GM04503 (cell line): ENCODE results near the gene CDKN2A.

Experiments used
- DNase-seq: peaks from one replicate; pipeline ENCODE4 v3.0.0-alpha.2; 2012; ENCODE audit warnings: low read depth

CDKN2A gene

DNA sequence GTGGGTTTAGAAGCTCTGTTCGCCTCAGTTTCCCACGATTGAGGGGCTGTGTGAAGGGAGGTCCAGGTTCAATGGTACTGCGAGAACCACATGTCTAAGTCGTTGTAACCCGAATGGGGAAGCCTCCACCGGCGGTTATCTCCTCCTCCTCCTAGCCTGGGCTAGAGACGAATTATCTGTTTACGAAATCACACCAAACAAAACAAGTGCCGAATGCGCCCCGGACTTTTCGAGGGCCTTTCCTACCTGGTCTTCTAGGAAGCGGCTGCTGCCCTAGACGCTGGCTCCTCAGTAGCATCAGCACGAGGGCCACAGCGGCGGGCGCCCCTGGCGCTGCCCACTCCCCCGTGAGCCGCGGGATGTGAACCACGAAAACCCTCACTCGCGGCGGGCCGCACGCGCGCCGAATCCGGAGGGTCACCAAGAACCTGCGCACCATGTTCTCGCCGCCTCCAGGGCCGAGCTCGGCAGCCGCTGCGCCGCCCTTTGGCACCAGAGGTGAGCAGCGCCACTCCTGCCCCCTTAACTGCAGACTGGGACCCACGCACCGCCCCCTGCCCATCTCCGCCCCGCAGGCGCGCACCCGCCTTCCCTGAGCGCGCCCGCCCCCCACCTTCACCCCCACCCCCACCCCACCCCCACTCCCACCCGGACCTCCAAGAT is at the start of gene CDKN2A:
CDKN2A (minus strand) TSS at position 500 of the 663 bp plus-strand sequence.
- no peak for DNase-seq

DNA sequence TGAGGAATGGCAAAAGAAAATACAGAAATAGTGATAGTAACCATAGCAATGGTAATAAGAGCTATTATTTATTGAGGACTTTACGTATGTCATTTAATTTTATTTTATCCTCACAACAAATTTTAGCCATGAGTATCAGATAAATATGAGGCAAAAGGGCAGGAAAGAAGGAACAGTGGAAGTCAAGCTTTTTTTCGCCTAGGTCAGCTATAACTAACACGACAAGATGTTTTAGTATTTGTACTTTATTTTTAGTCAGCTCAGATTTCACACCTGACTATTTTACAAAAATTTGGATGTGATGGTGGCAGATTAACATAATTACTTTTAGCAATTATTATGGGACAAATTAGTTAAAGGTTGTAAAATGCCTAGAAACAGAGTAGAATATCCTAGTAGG is 49.7 kb upstream of the CDKN2A start:
- DNase-seq = no peak

DNA sequence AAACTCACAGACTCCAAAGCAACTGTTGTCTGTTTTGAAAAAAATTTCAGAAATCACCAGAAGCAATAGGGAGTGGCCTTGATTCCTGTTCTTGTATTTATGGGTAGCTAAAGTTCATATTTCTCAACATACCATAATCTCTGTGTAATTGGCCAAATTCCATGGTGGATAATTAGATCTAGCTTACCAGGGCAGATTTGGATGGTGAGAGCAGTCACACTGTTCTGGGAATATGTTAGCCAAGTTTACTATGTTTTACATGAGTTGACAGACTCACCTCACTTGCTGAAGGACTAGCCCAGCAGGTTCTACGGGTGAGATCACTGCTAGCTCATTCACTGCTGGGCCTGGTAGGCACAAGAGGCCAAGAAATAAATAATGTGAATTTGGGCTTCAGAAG is 47.6 kb upstream of the CDKN2A start:
- peak; percentile 56 for DNase-seq

DNA sequence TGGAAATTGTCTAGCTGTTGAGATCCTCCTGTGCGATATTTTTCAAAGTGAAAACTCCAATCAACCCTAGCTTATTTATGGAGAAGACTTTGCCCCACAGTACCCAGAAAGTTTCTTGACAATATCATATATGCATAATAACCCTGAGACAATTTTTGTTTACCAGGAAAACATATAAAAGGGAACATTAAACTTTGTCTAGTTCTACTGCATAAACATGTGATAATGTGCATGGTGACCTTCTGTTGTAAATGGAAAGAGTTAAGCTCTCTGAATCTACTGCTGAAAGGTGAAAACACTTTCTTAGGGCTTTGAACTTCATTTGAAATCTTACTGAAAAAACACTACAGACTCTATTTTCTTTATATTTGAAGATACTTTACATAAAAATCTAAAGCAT is 47.2 kb upstream of the CDKN2A start:
- DNase-seq = no peak

DNA sequence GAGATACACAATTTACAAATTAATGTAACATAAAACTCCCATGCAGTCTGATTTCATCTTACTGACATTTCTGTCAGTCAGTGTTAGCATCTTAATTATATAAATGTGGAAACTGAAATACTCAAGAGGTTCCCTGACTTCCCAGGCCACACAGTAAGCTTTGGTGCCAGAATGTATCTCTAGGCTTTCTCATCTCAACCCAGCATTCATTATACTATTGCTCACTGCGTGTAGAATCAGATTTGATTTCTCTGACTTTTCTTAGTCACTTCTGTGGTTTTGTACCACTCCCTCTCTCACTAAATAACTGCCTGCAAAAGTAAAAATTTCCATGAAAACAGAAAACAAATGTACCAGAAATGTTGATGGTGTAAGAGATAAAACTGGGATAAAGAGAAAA is 46.6 kb upstream of the CDKN2A start:
- peak; percentile 86 for DNase-seq

DNA sequence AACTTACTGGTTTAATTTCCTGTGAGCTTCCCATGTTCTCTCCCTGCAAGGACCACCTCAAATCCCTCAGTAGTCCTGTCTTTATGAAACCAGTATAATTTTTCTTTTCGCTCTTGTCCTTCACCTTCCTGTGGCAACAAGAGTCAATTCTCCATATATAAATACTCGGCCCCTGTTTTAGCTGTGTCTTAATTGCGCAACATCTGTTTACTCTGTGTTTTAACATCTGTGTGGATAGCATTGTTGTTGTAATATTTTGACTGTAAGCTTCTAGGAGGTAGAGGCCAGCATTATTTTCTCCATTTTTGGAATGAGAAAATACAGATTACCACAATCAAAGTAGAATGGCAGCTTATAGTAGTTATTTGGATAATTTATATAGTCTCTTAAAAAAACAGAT is 45.1 kb upstream of the CDKN2A start:
- DNase-seq = no peak

DNA sequence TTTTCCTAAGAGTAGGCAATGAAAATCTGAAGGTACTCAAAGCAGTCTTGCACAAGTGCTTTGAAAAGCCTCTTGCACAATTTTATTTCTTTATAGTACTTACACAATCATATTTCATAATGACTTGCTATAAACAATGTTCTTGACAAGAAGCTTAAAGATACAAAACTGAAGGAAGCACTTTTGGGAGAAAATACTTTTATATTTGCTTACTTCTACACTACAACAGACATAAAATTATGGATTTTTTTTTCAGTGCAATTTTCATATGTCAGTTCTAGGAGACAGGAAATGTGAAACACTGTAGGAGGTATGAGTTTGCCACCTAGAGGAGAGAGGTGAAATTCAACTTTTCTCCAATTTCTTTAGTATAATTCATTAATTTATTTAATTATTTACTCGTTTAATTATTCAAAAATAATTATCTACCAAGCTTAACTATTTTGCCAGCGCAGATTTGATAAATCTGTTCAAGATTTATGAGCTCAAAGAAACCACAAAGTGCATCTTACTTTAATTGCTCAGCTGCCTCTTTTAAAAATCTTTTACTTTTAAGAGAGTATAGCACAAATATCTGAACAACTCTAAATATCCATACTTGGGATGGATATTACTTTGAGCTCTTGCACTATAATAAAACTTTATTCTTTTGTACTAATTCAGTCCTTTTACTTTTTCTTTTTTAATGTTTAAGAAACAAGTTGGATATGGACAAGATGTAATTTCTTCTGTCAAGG is 43.9 kb upstream of the CDKN2A start:
- no peak for DNase-seq

DNA sequence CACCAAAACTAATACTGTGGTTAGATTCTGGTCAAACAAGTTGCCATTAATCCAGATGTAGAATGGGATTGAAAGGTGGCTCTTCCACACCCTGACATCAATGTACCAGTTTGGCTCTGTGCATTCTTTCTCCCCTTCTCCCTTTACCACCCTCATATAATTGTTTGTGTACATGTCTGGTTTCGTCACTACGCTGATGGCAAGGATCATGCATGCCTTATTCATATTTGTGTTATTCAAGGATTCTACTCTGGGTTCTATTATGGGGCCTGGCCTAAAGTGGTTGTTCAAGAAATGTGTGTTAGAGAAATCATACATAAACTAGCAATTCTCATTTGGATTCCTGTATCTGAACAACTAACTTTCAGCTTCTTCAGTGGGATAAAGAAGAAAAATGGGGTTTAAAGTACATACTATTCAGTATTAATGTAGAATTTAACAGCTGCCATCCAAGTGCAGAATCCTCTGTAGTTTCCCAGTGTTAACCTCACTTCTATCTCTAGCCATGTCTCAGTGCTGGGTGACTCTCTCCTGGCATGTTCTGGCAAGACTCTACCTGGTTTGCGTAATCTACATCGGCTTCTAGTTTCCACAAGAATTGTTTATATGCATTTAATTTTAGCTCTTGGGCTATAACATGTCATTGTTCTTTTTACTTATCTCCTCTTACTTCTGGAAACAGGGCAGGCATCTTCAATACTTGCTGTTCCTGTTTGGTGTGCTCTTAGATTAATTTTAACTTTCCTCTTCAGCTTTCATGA is 42.9 kb upstream of the CDKN2A start:
- no peak for DNase-seq

DNA sequence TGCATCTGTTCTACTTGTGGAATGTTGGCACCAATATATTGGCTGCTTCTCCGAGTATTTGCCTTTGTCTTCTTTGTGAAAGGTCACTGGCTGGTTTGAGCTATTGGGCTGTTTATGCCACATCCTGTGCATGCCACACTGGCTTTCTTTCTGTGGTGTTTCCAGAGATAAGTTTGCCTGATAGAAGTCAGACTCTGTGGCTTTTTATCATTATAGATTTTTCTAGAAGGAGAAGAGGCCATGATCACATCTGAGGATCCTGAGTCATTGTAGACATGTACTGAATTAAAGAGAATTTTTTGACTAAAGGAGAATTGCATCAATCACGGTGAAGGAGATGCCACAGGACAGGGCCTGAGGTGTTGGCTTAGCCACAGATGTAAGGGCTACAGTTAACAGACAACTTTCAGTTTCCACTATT is 41.4 kb upstream of the CDKN2A start:
- DNase-seq = no peak

DNA sequence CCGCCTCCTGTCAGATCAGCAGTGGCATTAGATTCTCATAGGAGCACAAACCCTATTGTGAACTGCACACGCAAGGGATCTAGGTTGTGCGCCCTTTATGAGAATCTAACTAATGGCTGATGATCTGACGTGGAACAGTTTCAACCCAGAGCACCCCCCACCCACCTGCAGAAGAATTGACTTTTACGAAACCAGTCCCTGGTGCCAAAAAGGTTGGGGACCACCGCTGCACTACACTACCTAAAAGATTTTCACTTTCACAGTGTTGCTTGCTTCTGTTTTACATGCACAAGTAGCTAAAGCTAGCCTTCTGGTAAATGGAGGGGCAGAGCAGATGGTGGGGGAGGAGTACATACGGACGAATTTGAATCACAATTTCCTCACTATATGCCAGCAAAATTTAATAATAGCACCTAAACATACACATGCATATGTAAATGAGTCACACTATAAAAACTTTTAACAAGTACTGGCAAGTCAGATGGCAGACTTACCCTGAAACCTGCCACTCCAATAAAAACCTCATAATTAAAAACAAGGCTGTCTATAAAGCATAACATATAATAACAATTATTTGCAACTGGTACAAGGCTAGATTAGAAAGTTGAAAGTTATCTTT is 38.9 kb upstream of the CDKN2A start:
- no peak for DNase-seq

DNA sequence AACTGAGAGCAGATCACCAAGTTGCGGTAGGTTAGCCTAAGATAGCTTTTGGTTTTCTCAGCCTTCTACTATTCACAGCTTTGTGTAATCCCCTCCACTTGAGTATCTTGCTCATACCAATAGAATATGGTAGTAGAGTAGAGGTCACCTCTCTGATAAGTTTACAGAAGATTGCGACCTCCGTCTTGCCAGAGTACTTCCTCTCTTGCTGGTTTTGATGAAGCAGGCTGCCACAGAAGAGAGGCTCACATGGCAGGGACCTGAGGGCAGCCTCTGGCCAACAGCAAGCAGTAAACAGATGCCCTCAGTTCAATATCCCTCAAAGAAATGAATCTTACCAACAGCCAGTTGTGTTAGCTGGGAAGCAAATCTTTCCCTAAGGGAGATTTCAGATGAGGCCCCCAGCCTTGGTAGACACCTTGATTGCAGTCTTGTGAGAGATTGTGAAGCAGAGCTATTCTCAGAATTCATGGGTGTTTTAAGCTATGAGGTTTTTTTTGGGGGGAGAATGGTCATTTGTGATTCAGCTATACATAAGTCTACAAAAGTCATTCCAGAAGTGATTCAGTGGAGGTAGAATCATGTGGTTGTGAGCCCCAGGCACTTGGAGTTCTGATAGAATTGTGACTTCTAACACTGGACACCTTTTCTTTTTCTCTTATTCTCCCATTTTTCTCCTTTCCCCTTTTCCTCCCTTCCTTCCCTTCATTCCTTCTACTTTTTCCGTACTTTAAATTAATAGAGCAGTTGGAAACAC is 37.6 kb upstream of the CDKN2A start:
- no peak for DNase-seq

DNA sequence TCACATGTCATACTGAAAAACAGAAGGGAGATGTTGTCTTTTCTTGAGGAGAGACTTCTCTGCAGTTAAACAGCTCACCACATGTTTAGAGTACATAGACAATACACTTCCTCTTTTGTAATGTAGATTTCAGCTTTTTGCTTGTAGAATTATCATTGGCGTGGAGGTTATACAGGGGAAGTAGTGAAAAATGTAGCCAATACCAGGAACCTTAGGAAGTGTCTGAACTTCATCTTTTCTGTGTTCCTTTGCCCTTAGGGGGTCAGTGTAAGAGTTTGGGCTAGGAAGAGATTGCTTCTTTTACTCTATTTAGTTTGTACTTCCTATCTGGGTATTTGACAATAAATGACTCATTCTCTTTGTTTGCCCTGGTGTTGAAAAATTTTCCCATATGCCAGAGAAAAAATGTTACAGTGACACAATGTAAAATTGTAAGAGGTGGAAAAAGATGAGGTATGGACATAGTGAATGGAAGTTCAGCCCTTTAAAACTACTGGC is 36.0 kb upstream of the CDKN2A start:
- no peak for DNase-seq

DNA sequence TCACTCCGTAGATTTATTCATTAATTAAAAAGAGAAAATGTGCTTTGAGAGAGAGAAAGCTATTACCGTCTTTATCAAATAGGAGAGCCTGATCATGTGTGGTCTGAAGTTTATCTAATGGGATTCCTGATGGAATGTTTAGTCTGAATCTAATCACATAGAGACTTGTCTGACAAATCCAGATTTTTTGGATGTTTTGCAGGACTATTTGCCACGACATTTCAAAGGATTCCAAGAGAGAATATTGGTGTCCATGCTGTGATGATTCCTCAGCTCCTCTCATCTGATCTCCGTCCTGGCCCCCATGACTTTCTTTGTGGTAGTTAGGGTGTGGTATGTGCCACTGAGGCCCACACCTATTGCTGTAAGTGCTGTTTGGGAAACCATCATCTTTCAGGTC is 35.0 kb upstream of the CDKN2A start:
- DNase-seq = no peak

DNA sequence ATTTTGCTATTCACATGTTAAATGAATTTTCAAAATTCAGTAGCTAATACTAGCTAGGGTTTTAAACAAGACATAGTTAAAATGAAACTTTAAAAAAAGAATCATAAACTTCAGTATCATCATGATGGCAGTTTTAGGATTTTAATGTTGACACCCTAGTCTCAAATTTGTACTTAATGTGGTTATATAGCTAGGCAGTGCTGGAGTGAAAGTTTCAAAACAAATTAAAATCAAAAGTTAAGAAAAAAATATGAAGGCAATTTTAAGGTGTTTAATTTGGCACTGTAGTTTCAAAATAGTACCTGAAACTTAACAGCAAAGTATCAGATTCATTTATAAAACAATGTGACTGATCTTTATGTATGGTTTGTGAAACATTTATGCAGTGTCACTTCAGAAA is 34.2 kb upstream of the CDKN2A start:
- no peak for DNase-seq

DNA sequence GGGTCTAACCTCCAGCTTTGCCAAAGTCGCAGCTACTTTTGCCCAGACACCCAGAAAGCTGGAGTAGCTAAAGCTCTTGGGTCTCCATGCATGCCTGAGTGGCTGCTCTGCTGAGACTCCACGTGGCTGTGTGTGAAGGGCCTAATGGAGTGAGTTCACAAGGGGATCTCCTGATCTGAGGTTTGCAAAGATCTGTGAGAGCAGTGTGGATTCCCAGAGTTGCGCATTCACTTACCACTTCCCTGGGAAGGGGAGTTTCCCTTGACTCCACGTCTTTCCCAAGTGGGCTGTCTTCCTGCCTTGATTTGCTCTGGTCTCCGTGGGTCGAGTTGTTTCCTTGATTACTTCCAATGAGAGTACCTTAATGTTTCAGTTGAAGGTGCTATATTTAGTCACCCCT is 32.5 kb upstream of the CDKN2A start:
- DNase-seq = no peak

DNA sequence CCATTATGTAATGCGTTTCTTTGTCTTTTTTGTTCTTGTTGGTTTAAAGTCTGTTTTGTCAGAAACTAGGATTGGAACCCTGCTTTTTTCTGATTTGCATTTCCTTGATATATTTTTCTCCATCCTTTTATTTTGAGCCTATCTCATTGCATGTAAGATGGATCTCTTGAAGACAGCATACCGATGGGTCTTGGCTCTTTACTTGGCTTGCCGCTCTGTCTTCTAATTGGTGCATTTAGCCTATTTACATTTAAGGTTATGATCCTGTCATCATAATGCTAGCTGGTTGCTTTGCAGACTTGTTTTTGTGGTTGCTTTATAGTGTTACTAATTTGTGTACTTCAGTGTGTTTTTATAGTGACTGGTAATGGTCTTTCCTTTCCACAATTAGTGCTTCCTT is 28.2 kb upstream of the CDKN2A start:
- DNase-seq = no peak

DNA sequence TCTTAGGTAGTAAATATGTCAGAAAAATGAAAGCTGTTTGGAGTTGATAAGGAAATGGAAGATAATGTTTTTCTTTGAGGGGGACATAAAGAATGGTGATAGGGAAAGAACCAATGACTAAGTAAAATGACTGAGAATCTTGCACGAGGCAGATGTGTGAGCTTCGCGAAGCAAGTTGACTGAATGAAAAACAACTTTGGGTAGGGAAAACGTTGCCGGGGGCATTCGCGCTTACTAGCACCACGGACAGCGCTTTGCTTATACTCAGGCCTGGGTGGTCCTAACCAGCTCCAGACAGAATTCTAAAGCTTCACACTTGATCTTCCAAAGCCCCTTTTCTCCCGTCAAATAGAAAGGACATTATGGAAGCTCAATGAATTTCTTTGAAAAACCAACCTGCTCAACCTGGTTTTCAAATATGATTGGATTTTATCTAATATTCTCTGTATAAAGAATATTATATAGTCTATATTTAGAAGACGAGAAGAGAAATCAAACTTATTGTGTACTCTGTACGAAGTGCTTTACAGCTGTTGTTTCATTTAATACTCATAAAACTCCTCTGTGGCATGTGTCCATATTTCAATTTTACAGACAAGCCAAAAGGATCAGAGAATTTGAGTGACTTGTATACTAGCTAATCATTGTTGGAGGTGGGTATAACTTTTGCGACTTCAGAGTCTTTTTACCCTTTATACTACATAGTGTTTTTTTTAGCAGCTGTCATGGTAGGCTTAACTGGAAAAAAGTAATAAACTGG is 16.9 kb upstream of the CDKN2A start:
- no peak for DNase-seq

DNA sequence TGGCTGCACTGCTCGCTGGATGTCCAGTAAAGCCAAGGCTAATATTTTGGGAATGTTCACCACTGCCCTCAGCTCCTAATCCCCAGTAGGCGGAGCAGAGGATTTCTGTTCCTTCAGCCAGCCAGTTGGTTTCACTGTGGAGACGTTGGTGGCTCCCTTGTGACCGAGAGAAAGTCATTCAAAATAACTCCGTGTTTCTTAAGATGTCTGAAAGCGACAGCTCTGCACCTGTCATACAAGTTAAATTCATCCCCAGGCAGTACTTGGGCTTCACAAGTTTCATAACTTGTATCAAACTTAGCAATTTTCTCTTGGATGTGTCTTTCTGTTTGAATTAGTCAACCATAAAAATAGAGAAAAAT is 15.3 kb upstream of the CDKN2A start:
- DNase-seq = no peak

DNA sequence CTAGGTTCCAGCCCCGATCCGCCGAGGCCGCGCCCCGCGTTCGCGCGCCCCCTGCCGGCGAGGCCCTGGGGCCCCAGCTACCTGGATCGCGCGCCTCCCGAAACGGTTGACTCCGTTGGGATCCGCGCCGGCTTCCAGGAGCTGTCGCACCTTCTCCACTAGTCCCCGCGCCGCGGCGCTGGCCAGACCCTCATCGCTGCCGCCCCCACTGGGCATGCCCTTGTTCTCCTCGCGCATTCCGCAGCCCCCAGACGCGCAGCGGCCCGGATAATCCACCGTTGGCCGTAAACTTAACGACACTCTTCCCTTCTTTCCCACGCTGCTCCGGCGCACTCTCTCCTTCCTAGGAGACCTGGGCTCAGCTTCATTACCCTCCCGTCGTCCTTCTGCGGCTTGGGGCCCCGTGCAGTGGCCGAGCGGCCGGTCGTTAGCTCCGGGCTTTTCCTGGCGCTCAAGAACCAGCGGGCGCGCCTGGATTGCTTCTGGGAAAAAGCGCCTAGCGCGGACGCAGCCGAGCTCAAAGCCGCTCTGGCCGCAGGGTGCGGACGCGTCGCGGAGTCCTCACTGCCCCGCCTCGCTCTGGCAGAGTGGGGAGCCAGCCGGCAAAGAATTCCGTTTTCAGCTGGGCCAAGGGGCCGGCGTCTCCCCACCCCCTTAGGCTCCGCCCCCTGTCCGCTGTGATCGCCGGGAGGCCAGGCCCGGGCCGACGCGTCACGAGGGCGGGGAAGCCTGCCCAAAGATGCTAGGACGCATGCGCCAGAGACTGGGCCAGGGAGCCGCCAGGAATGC is 14.7 kb upstream of the CDKN2A start, which contains the start of gene CDKN2B:
CDKN2B (minus strand) TSS at position 589 of the 789 bp plus-strand sequence; CDS start at position 237, 352 bp downstream.
- DNase-seq = peak; percentile 87

DNA sequence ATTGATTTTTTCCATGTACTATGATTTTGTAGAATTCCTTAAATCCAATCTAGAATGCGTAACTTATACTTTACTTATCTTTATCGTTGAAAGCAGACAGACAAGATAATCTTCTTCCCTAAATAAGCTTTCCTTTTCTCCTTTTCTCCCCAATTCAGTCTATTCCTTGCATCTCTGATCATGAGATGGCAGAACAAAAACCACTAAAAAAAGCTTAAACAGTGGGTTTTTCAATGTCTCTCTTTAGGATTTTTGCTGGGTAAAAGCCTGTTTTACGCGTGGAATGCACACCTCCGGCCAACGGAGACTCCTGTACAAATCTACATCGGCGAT is 14.2 kb upstream of the CDKN2A start:
- no peak for DNase-seq
